GM19193 (cell line): ENCODE measurements around the gene WDR93.

Source experiments
- POLR2A ChIP-seq: IDR thresholded peaks from 4 replicates; pipeline ENCODE4 v1.6.1; 2011; ENCODE audit not compliant: insufficient read depth, insufficient read length; ENCODE audit errors: extremely low read depth

The WDR93 gene

DNA sequence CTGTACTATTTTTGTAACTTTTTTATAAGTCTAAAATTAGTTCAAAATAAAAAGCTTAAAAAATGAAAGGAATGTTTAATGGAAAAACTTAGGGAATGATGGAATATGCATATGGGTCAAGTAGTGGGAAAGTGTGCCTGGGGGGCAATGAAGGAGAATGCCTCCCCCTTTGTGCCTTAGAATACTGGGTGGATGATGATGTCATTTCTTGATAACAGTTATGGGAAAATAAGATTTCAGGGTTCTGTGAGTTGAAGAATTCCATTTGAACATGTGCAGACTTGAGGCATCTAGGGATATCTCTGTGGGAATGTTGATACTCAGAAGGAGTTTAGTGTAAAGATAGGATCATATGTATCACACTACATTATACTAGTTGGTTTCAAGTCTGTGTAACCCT, 13.8 kb downstream of the WDR93 start:
- TF ChIP-seq POLR2A, result no peak

DNA sequence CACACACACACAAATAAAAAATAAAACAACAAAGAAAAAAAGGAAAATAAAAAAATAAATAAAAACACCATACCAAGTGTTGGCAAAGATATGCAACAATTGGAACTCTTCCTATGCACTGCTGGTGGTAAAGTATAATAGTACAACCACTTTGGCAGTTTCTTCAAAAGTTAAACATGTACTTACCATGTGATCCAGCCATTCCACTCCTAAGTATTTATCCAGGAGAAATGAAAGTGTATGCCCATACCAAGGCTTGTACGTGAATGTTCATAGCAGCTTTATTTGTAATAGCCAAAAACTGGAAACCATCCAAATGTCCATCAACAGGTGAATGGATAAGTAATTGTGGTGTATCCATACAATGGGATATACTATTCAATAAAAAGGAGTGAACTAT, 17.0 kb downstream of the WDR93 start:
- TF ChIP-seq POLR2A, result no peak

DNA sequence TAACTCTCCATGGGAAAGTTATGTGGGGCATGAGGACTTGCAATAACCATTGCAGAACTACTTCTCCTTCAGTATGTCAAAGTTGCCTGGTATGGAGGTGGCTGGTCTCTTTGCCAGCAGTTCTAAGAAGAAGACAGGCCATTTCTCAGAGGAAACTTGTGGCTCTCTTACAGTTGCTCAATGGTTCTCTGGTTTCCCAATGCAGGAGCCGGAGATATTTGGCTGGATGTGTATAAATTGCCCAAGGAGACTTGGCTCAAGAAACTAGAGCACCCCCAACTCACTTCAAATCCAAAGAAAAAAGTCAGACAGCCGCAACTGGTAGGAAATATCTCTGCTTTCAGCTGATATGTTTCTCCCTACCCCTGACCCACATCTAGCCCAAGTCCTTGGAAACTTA, 24.2 kb downstream of the WDR93 start:
- no peak for TF ChIP-seq POLR2A

DNA sequence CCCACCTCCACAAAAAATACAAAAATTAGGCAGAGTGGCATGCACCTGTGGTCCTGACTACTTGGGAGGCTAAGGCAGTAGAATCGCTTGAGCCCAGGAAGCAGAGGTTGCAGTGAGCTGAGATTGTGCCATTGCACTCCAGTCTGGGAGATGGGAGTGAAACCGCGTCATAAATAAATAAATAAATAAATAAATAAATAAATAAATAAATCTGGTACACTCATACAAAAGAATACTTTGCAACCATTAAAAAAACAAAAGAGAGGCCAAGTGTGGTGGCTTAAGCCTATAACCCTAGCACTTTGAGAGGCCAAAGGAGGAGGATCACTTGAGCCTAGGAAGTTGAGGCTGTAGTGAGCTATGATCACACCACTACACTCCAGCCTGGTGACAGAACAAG, 32.4 kb downstream of the WDR93 start:
- TF ChIP-seq POLR2A, result no peak

DNA sequence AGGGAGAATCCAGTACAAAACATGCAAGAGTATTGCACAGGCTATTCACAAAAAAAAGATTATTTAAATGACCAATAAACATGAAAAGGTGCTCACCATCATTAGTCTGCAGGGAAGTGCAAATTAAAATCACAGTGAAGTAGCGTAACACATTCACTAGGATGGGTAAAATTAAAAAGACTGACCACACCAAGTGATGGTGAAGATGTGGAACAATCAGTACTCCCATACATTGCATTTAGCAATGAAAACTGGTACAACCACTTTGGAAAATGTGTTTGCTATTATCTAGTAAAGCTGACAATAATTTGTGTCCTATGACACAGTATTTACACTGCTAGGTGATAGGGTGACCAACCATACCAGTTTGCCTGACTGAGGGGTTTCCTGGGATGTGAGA, 34.0 kb downstream of the WDR93 start:
- no peak for TF ChIP-seq POLR2A

DNA sequence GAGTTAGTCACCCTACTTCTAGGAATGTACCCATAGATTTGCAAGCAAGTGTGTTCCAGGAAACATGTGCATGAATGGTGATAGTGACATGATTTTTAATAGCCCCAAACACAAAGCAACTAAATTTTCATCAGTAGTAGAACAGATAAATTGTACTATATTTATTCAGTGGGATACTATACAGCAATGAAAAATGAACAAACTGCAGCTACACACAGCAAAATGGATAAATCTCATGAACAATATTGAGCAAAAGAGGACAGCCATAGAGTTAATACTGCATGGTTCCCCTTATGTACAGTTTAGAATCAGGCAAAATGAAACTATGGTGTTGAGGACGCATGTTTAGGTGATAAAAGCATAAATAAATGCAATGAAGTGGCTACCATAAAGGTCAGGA, 34.5 kb downstream of the WDR93 start:
- no peak for TF ChIP-seq POLR2A

DNA sequence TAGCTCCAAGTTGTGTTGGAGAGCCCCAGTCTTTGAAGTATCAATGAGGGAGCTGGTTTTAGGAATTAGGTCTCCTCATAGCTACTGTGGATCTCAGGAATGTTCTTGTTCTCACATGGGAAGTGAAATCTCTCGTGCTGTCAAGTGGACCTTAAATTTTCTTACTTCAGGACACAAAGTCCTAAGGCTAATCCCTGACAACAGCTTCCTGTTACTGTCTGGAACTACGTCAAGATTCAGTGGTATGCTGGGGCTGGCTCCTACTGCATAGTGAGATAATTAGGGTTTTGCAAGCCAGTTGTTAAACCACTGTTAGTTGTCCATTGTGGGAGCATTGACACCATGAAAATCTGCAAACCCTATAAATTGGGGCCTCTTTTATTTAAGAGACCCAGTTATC, 37.6 kb downstream of the WDR93 start:
- TF ChIP-seq POLR2A, result no peak

DNA sequence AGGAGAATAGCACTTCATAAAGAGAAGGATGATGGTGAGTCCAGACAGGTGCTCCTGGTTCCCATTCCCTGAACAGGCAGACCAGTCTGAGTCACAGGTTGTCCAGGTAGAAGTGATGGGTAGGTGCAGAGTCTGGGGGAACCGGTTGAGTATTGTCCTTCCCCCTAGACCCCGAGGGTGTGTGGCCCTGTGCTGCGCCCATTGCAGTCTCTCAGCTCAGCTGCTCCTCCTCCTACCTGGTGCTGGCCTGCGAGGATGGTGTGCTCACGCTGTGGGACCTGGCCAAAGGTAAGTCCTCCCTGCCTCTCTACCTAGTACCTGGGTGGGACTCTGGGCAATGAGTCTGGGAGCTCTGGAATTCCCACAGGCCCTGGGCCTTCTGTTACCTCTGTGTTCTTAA, 40.7 kb downstream of the WDR93 start:
- no peak for TF ChIP-seq POLR2A

DNA sequence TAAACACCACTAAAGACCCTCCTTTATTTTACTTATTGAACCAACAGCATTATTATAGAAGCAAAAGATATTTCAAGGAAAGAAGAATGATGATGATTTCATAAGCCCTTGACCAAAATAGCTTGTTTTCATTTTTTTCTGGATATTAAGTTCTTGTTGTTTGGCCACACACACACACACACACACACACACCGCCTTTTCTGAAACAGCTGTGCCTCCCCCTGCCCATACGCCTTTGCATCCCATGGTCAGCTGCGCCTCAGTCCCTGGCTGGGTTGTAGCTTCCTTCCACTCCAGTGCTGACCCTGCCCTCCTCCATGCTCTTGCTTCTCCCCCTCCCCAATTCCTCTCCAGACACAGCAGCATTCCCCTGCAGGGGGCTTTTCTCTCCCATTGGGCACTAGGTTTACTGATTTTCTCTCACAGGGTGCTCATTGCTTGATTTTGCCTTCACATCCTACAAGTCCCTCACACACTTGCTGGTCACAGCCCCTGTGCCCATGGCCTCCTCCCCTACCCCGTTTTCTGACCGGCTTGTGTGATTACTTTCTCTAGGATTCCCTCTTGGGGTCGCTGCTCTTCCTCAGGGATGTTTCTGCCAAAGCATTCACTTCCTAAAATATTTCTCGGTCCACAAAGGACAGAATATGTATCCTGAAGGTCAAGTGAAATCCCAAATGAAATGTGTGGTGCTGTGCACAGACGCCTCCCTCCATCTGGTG, 42.0 kb downstream of the WDR93 start:
- no peak for TF ChIP-seq POLR2A

DNA sequence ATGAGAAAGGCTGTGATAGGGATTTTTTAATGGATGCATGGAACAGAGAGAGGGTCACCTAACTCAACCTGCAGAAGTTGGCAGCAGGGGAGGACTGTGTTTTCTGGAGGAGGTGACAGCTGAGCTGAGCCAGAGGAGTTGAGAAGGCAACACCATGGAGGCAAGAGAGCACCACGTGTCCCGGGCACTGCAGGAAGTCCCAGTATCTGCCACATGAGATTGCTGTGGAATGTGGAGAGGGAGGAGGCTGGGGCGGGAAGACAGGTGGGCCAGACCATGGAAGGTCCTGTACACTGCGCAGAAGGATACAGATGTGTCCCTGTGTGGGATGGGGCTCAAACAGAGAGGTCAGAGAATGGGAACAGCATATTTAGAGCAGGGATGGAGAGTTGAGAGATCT, 45.2 kb downstream of the WDR93 start:
- no peak for TF ChIP-seq POLR2A

DNA sequence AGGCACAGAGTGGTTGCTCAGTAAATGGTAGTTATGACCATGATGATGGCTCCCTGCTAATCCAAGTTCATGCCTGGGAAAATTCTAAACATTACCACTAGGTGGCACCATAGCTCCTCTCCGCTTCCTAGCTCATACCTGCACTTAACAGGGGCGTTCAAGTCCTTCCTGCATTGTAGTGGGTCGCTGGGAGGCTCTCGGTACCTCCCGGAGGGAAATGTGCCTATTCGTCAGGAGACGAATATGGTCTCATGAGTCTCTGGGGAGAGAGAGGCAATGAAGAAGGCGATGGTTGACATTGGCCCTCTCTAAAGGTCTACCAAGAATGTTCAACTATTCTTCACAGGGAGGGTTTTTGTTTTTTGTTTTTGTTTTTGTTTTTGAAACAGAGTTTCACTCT, 49.5 kb downstream of the WDR93 start:
- TF ChIP-seq POLR2A, result no peak

DNA sequence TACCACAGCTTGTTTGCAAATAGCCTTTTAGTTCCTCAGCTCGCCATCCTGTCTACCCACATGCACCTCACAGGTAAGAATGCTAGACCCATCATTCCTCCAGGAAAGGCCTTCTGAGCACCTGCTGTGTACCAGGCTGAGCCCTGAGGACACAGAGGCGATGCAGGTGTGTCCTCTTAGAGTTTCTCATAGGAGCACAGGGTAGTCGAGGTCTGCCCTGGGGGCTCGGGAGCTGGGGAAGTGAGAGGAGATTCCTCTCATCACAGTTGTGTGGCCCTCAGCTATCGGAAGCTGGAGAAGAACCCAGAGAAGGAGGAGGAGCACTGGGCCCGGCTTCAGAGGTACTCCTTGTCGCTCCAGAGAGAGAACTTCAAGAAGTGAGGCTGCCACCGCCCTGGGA, 52.4 kb downstream of the WDR93 start:
- no peak for TF ChIP-seq POLR2A

DNA sequence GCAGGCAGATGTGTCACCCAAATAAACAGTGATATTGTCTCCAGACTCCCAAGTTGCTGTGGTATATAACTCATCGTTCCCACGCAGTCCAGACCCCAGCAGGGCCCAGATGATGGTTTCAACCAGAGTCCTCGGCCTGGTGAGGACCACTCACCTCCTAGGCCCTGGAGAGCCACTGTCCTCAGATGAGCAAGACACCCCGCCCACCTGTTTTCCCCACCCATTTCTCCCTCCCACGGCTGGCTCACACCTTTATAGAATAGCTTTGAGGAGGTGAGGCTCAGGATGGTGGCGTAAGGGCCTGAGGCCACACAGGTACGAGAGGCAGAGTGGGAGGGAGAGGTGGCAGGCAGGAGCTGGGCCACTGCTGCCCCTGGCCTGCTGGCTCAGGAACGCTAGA, 53.0 kb downstream of the WDR93 start:
- no peak for TF ChIP-seq POLR2A

DNA sequence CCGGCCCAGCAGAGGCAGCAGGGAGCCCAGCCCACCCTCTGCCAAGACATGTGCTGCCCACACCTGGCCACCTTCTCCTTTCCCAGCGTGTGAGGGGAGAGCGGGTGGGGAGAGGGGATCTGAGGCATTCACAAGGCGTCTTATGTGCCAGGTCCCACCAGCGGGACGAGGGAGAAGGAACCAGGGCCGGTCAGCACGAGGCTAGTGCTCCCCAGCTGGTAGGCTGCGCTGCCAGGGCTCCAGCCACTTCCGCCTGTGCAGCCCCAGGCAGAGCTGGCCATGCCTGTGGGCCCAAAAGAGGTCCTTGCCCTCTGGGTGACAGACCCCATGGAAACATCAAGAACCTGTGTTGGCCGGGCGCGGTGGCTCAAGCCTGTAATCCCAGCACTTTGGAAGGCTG, 54.5 kb downstream of the WDR93 start:
- no peak for TF ChIP-seq POLR2A

DNA sequence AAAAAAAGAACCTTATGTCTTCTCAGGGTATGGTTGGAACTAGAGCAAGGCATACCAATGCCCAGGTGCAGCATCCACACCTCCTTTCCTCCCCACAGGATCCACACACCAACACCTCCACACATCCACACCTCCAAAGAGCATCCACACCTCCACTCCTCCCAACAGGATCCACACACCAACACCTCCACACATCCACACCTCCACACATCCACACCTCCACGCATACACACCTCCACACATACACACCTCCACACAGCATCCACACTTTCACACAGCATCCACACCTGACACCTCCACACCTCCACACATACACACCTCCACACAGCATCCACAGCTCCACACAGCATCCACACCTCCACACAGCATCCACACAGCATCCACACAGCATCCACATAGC, 55.2 kb downstream of the WDR93 start:
- TF ChIP-seq POLR2A, result no peak

DNA sequence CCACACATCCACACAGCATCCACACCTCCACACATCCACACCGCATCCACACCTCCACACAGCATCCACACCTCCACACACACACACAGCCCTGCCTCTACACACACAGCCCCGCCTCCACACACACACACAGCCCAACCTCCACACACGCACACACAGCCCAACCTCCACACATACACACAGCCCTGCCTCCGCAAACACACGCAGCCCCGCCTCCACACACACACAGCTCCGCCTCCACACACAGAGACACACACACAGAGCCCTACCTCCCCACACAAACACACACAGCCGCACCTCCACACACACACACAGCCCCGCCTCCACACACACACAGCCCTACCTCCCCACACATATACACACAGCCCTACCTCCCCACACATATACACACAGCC, 55.8 kb downstream of the WDR93 start:
- TF ChIP-seq POLR2A, result no peak
